Stimulated activated CD4-positive, alpha-beta T cell treated with anti-CD3 and anti-CD28 coated beads, Interleukin-4, amount 100 ng/mL, for 4 hours (primary cell): ENCODE results near the gene PPP4R3A.
A peak's percentile ranks its signal among the peaks of the same experiment; 100 is the strongest.
"Not testable (repeated sequence)": the region's sequence is repeated elsewhere in the genome, so short reads cannot be mapped to it uniquely, and the experiment has no call there.

Experiments used
- DNase-seq, 2 experiments: peaks; one replicate each; pipeline ENCODE4 v3.0.0-alpha.2; 2020

The PPP4R3A gene

DNA sequence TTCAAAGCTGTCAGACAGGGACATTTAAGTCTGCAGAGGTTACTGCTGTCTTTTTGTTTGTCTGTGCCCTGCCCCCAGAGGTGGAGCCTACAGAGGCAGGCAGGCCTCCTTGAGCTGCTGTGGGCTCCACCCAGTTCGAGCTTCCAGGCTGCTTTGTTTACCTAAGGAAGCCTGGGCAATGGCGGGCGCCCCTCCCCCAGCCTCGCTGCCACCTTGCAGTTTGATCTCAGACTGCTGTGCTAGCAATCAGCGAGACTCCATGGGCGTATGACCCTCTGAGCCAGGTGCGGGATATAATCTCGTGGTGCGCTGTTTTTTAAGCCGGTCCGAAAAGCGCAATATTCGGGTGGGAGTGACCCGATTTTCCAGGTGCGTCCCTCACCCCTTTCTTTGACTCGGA lies 73.8 kb downstream of the PPP4R3A start:
- DNase-seq = not testable (repeated sequence)

DNA sequence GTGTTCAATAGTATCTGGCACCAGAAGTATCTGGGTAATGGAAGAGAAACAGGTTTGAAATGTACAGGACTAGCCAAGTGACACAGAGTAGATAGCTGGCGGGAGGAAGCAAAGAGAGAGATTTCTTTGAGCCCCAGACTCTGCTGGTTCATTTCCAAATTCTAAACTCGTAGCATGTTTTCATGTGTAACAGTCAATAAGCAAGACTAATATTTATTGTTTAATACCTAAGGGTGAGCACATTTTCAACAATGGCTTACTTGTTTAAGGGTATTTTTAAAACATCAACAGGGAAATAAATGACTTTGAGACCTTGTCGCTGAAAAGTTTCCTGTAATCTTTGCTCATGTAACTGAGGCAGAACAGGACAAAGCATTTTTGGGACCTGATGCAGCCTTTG lies 80.7 kb downstream of the PPP4R3A start:
- DNase-seq = no peak

DNA sequence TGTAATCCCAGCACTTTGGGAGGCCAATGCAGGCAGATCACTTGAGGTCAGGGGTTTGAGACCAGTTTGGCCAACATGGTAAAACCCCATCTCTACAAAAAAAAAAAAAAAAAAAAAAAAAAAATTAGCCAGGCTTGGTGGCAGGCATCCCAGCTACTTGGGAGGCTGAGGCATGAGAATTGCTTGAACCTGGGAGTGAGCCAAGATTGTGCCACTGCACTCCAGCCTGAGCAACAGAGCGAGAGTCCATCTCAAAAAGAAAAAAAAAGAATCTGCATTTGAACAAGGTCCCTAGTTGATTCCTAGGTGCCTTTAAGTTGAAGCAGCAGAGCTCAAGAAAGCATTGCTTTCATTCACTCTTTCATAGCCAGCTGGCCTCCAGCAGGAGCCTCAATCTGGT lies 81.2 kb downstream of the PPP4R3A start:
- not testable (repeated sequence) for DNase-seq

DNA sequence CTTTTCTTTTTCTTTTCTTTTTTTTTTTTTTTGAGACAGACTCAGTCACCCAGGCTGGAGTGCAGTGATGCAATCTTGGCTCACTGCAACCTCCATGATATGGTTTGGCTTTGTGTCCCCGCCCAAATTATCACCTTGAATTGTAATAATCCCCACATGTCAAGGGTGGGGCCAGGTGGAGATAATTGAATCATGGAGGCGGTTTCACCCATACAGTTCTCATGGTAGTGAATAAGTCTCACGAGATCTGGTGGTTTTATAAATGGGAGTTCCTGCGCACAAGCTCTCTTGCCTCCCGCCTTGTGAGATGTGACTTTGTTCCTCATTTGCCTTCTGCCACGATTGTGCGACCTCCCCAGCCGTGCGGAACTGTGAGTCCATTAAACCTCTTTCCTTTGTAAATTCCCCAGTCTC lies 84.6 kb downstream of the PPP4R3A start:
- DNase-seq = not testable (repeated sequence)

DNA sequence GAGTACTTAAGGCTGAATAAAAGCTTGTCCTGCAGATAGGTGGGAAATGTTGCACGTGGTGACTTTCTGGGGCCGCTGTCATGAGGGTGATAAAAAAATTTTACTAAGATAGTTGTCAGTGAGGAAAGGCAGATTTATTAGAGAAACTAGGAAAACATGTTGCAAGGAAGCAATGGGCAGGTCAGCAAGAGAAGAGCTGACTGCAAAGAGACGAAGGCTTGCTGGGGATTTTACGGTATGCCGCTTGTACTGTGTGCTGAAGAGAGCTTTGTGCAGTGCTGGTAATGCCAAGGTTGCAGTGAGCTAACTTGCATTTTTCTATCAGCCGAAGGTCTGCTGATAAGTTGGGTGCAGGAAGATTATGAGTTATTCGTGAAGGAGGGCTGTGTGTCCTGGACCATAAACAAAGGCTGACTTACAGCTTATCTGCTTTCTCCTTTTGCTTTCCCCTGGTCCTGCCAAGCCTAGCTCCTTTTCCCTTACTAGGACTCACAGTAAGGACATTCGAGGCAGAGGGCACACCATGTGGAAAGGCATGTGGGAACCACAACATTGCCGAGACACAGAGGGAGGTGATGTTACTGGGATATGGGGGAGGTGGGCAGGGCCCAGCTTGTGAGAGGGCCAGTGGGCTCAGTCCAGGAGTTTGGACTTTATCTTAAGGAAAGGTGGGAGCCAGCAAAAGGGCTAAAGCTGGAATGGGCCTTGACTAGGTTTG lies 85.1 kb downstream of the PPP4R3A start:
- DNase-seq = no peak

DNA sequence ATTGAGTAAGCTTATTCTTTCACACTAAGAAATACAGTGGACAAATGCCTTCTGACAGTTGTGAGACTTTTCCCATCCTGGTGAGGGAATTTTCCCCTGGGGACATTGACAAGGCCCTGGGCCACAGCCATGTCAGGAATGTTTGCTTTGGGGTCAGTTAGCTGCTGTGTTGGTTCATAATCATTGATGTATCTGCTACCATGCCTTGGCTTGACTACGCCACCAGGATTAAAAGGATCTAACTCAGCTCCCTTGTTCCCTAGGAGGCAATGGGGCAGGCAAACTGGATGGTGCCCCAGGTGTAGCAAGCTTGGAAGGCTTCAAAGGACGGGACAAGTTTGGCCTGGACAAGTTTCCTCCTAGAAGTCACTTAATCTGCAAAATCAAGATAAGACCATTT lies 89.4 kb downstream of the PPP4R3A start:
- no peak for DNase-seq

DNA sequence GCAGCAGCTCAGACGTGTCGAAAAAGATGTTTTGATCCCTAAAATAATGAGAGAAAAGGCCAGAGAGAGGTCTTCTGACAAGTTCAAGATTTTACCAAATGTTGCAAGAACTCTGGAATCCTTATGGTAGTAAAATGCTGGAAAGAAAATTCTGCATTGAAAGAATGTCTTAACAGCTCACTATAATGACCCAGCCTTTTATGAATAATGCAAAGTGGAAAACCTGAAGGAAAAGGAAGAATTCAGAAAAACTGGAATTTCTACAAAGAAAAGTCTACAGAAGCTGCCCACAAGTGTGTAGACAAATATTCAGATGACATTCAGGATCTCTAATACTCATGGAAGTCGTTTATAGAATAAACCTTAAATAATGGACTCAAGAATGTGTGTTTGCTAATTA lies 90.7 kb downstream of the PPP4R3A start:
- no peak for DNase-seq

DNA sequence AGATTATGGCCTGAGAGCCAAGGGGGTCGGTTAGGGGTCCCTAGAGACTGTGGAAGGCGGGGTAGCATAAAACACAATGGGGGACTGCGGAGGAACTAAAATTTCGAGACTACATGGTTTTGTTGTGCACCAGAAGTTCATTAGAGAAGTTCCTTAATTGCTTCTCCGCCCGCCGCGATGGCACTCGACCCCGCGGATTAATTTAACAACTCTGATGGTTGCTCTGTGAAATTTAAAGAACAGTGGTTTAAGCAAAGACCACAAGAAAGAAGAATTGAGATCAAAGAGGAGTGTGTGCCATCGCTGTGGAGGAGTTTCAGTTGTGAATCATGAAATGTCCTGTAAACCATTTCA lies 91.1 kb downstream of the PPP4R3A start:
- DNase-seq = peak in 1 of 2 experiments; percentile 61

DNA sequence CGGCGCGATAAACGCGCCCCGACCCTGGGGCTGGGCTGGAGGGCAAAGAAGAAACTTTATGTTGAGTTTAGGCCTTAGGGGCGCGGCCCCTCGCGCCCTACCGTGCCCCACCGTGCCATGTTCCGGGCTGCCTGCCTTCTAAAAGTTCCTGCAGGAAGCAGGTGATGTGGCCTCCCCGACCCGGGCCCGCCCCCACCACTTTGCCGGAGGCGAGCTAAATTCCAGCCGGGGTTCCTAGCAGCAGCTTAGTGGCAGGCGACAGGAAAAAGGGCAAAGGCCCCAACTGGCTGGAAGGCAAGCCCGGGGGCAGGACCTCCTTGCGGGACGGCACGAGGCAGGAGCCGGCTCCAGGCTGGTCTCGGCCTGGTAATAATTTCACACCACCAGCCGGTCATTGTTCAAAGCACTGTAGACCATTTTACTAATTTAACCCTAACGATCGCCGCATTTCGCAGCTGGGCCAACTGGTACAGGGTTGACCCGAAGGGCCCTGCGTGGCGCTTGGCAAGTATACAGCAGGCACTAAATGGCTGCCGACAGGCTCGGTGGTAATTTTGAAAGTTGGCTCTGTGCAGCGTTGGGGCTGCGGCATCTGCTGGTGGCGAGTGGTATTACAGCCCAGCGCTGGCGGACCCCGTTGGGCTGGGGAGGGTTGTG lies 91.6 kb downstream of the PPP4R3A start:
- DNase-seq = peak; percentile 76 to 79

DNA sequence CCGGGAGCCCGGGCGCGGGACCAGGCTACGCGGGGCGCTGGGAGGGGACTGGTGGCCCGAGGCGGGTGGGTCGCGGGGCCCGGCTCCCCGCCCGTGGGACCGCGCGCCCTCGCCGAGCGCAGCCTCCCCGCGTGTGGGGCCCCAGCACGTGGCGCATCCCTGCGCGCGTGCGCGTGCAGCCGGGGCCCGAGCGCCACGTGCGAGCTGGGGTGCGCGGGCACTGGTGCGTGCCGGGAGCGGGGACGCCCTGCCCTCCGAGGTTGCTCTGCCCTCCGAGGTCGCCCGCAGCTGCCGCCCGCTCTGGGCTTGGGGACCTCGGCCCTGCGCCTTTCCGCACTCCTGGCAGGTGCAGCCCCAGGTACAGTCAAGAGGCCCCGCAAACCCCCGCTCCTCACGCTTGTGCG lies 92.1 kb downstream of the PPP4R3A start:
- peak; percentile 65 to 66 for DNase-seq

DNA sequence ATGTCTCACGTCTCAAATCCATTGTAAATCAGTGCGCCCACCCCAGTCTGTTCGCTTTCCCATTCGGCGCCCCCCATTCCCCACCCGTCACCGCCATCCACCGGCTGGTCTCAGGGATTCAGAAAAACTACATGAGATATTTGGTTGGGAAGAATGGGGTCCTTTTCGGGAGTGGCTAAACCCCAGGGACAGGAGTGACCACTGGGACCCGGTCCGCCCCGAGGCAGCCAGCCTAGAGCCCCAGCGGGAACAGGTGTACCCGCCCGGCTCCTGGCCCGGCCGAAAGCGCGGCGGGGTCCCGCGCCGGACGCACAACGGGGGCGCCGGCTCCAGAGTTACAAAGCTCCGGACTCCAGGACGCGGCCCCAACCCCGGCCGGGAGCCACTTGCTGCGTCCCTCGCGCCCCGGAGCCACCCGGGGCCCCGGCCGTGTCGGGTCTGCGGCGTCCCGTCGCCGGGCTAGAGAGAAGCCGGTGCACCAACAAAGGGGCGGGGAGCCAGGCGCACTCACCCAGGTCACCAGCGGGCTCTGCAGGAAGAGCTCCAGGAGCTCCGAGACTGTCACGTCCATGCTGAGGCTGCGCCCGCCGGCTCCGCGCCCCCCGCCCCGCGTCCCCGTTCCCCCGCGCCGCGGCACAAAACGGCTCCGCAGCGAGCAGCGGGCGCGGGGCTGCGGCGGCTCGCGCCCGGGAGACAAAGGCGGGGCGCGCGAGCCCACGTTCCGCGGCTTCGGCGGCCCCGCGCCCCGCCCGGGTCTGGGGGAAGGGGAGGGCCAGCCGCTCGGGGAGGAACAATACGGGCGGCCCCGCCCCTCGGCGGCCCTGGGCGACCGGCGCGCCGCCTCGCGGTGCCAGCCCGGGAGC lies 92.8 kb downstream of the PPP4R3A start, which contains the start of gene CCDC88C:
CCDC88C (minus strand) TSS at position 701 of the 863 bp plus-strand sequence; CDS start at position 571, 130 bp downstream.
- peak; percentile 76 to 82 for DNase-seq

DNA sequence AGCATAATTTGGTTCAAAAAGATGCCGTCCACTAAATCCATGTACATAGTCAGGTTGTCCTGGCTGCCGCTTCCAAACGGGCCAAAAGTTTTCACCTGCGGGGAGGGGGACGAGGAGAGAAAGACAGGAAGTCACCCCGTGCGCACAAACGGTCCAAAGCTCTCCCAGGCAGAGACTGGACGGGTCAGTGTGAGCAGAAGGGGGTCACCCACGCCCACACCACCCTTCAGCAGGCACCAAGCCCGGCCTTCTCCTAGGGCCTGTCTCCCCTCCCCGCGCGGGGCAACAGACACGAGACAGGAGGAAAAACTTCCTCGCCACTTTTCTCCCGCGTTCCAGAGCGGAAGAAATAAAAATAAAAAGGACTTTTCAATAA lies 93.4 kb downstream of the PPP4R3A start:
- no peak for DNase-seq

DNA sequence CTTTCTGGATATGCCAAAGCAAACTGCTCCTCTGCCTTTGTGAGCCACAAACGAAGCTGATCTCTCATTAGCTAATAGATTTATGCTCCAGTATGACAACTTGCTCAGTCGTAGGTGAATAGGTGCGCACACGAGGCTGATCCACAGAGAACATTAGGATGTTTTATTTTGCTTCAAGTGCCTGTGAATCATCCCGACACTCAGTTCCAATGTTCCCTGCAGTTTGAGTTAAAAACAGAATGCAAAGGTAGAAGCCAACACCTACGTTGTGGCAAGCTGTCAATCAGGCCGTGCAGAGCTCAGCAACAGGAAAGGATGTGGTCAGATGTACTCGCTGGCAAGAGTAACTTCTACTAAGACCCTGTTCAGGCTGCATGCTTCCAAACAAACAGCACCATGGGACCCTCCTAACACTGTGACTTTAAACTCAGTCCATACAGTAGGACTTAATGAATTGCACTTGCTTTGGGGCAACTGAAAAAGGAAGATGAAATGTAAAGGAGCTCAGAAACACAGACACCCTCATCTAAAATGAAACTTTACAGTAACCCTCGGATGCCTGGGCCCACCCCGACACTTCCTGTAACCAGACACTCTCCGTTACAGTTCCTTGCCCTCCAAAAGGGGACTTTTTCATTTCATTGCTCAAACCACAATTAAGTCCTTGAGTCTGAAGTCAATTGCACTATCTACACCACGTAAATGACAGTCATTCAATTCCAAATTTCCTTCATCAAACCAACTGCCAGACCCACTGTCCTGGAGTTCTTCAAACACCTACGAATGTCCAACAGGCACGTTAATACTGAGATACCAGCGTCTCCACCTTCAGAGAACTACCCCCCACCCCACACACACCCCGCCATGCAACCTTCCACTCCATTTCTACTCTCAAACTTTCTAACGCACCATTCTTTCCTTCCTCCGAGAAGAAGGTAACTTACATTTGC lies 94.0 kb downstream of the PPP4R3A start:
- DNase-seq = peak; percentile 41 to 61

DNA sequence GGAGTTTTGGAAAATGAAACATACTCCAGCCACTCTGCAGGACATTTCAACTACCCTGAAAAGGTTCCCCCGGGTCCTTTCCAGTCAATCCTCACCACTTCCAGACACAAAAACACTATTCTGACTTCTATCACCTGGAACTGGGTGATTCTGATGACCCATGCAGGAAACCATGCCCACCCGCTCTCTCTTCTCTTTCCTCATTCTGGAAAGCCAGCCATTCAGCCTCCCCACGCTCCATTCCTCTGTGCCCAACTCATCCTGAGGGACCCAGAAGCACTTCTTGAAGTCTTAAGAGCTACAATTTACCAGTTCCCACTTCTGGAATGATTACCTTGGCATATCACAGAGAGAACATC lies 95.7 kb downstream of the PPP4R3A start:
- DNase-seq = no peak

DNA sequence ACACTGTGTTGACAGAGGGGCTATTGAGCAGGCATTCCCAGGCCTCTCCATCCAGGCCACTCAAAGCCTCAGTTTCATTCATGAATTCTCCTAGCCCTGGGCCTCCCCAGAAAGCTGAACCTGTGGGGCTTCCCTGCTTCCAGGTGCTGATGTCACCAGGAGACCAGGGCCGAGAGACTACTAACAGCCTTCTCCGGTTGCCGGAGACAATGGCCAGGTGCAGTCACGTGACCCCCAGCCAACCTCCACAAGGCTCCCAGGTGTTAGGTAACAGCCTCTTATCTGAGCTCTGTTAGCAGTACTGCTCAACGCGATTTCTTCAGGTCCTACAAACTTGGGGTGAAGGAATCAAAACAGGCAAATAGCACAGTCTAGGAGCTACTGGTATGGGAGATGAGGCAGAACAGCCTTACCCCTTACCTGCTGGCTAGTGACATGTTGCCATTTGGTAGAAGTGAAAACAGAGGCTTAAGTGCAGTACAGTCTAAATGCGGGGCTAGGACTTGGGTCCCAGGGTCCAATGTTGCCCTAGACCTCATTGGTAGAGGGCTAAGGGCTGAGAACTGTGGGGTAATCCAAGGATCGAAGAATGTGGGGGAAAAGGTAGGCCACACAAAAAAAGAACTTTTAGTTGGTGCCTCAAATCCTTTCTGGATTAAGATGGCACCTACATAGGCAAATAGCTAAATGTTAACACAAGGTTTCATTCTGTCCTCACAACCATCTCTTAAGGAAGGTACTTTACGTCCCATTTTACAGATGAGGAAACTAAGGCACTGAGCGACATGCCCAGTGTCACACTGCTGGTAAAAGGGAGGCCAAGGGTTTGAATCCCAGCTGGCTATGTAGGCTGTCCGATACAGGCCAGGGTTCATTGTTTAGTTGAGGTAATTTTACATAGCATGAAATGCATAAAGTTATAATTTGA lies 96.3 kb downstream of the PPP4R3A start:
- peak in 1 of 2 experiments; percentile 40 for DNase-seq

DNA sequence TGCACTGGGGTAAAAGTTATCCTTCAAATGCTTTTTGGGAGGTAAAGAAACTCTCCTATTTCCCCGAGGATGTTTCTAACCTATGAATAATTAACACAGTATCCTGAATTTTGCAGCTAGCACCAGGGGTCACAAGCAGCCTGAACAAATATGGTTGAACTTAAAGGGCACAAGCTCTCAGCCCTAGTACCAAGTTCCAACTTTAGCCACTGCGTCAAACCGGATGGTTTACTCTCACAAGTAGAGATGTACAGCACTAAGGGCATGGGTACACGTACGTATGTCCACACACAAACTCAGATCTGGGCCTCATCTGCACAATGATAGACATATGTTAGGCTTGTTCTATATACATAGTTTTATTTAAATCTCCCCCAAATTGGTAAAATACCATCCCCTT lies 97.2 kb downstream of the PPP4R3A start:
- DNase-seq = no peak

DNA sequence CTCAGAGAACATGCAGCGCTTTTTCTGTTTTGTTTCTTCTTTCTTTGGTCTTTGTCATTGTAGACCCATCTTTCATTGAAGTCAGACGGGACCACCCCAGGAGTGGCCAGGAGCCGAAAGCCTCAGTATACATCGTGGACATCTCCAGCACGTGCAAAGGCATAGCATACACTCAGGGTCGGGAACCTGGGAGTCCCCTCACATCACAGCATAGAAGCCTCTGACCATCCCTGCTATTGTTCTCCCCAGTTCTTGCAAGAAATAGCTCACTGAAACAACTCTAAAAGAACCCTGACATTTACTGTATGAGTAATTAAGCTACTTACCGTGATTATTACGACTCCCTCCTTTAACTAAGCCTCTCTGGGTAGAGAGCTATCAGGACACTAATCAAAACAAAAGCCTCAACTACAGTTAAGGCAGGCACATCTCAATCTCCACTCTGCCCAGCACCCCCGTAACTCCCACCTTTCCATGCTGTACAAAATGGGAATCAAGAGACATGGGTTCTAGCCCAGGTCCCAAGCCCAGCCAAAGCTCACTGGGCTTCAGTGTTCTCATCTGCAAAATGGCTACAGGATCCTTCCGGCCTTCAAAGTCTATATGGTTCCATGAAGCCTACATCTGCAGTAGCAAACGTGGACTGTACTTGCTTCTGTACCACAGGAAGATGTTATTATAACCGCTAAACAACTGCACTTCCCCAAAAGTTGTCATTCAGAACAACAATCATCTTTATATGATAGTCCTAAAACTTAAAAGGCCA lies 99.2 kb downstream of the PPP4R3A start:
- DNase-seq = no peak

DNA sequence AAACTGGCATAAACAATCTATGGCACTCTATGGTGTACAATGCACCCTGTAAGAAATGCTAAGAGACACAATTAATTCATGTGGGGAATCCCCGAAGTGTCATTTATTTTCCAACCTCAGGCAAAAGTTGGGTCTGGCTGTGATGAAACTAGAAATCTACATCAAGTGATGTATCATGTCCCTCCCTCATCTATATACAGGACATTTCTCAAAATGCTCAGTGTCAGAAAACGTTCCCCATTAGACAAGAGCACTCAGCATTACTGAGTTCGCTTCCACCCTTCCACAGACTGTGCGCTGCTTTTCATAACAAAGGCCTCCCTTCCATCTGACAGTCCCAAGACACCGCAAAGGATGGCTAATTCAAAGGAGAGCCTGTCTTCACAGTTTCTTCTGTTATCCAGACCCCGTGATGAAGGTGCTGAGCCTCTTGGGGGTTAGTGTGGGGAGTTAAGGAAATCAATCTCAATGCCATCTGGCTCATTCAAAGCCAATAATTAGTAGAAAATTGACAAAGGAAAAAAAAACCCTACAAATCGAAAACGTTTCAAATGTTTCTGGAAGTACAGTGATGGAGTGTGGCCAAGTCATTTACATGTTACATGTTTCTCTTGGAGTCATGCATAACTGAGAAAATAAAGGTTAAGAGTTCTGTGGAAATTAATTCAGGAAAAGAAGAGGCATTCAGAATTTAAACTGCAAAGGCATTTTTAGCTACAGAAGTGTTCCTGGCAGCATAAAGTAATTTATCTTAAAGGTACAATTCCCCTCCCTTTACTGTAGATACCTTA lies 100.0 kb downstream of the PPP4R3A start:
- DNase-seq = peak in 1 of 2 experiments; percentile 51

DNA sequence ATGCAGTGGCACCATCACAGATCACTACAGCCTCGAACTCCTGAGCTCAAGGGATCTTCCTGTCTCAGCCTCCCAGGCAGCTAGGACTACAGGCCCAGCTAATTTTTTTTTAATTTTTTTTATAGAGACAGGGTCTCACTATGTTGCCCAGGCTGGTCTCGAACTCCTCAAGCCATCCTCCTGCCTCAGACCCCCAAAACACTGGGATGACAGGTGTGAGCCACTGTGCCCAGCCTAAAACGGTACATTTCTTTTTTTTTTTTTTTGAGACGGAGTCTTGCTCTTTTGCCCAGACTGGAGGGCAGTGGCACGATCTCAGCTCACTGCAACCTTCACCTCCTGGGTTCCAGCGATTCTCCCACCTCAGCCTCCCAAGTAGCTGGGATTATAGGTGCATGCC lies 100.9 kb downstream of the PPP4R3A start:
- DNase-seq = not testable (repeated sequence)
